Measurements from ENCODE around the gene SMAD6.

SMAD6 gene

GRCh38 chr15:66775127-66776105 is 73.4 kb downstream of the SMAD6 start:
- DNase-seq (ENCODE audit: low read depth) = no peak

- DNase-seq (ENCODE audit: low read depth) = no peak
Measured at GRCh38 chr15:66777054-66777453, 75.0 kb downstream of the SMAD6 start.

- DNase-seq (ENCODE audit: low read depth) = no peak
Measured at GRCh38 chr15:66777596-66778313, 75.7 kb downstream of the SMAD6 start.

- no peak for DNase-seq (ENCODE audit: low read depth)
Measured at GRCh38 chr15:66778314-66778665, 76.3 kb downstream of the SMAD6 start.

- no peak for DNase-seq (ENCODE audit: low read depth)
Measured at GRCh38 chr15:66778716-66779115, 76.7 kb downstream of the SMAD6 start.

GRCh38 chr15:66779331-66780009 is 77.4 kb downstream of the SMAD6 start:
- no peak for DNase-seq (ENCODE audit: low read depth)

GRCh38 chr15:66780172-66780972 is 78.3 kb downstream of the SMAD6 start:
- no peak for DNase-seq (ENCODE audit: low read depth)

GRCh38 chr15:66780973-66781718 is 79.1 kb downstream of the SMAD6 start:
- no peak for DNase-seq (ENCODE audit: low read depth)

GRCh38 chr15:66782785-66783184 is 80.7 kb downstream of the SMAD6 start:
- DNase-seq (ENCODE audit: low read depth) = no peak

- no peak for DNase-seq (ENCODE audit: low read depth)
Measured at GRCh38 chr15:66783314-66783713, 81.3 kb downstream of the SMAD6 start.

GRCh38 chr15:66783725-66784124 is 81.7 kb downstream of the SMAD6 start:
- DNase-seq (ENCODE audit: low read depth) = no peak

GRCh38 chr15:66784174-66784573 is 82.1 kb downstream of the SMAD6 start:
- no peak for DNase-seq (ENCODE audit: low read depth)

- no peak for DNase-seq (ENCODE audit: low read depth)
Measured at GRCh38 chr15:66785637-66786036, 83.6 kb downstream of the SMAD6 start.

GRCh38 chr15:66786222-66786621 is 84.2 kb downstream of the SMAD6 start:
- DNase-seq (ENCODE audit: low read depth) = no peak

- DNase-seq (ENCODE audit: low read depth) = no peak
Measured at GRCh38 chr15:66786708-66787488, 84.9 kb downstream of the SMAD6 start.

- no peak for DNase-seq (ENCODE audit: low read depth)
Measured at GRCh38 chr15:66787489-66787871, 85.4 kb downstream of the SMAD6 start.

- DNase-seq (ENCODE audit: low read depth) = no peak
Measured at GRCh38 chr15:66788024-66788423, 86.0 kb downstream of the SMAD6 start.

- DNase-seq (ENCODE audit: low read depth) = no peak
Measured at GRCh38 chr15:66789029-66790025, 87.3 kb downstream of the SMAD6 start.

GRCh38 chr15:66795851-66796250 is 93.8 kb downstream of the SMAD6 start:
- no peak for DNase-seq (ENCODE audit: low read depth)

Measured in stimulated activated CD4-positive, alpha-beta T cell treated with anti-CD3 and anti-CD28 coated beads, Interleukin-2, amount 100 ng/mL, for 4 hours (primary cell).